RWPE1 (cell line): ENCODE measurements around the gene SEC62.

Source experiments
- CTCF ChIA-PET: fragments of 350-600 bp; sonication (Branson Sonifier 250); formaldehyde crosslinking; extraction: SDS; loops from one replicate; lab custom pipeline; 2021; lab: Yijun Ruan, JAX
- POLR2A ChIA-PET: fragments of 400-600 bp; formaldehyde crosslinking; extraction: SDS; loops from one replicate; lab custom pipeline; 2020; ENCODE audit warnings: antibody characterized with exemption; ENCODE audit not compliant: low non-redundant PET; lab: Yijun Ruan, JAX
- DNase-seq: peaks from one replicate; pipeline ENCODE4 v3.0.0; 2012; ENCODE audit warnings: low spot score
- H3K27ac ChIP-seq: fragments of 450-650 bp; 2 replicates; pipeline ENCODE4 v1.5.1; 2017
- CTCF ChIP-seq: fragments of 450-650 bp; conservative IDR thresholded peaks from 2 replicates; pipeline ENCODE4 v1.5.1; 2017; ENCODE audit warnings: low read depth, mild to moderate bottlenecking

Gene SEC62

GRCh38 chr3:170022336-170022735 is 55.7 kb downstream of the SEC62 start:
- POLR2A ChIA-PET, result no interaction called here
- CTCF ChIA-PET, result no interaction called here
- DNase-seq, result no peak
- H3K27ac ChIP-seq, result no peak overlapping the region
- no peak for TF ChIP-seq CTCF

- TF ChIP-seq CTCF, result no peak
- H3K27ac ChIP-seq, result no peak overlapping the region
- POLR2A ChIA-PET, result no interaction called here
- no peak for DNase-seq
- CTCF ChIA-PET, result interaction anchor here (0.6 kb wide), 1 partner anchor 407 kb away, joined by 4 read pairs; no protein-coding TSS in a partner anchor
Observed at GRCh38 chr3:170023165-170023564, 56.6 kb downstream of the SEC62 start.

- POLR2A ChIA-PET, result no interaction called here
- TF ChIP-seq CTCF, result no peak
- no peak for DNase-seq
- CTCF ChIA-PET, result interaction anchor here (0.7 kb wide), 1 partner anchor 255 kb away, joined by 3 read pairs; the partner anchor contains the start of gene ACTRT3
- H3K27ac ChIP-seq, result no peak overlapping the region
Observed at GRCh38 chr3:170024581-170024980, 58.0 kb downstream of the SEC62 start.

GRCh38 chr3:170027233-170028102 is 60.9 kb downstream of the SEC62 start:
- ChIA-PET POLR2A (no interaction called here), CTCF (no interaction called here)
- no peak for DNase-seq
- no peak for TF ChIP-seq CTCF
- H3K27ac ChIP-seq, result no peak overlapping the region

GRCh38 chr3:170033489-170033888 is 66.9 kb downstream of the SEC62 start:
- DNase-seq, result no peak
- POLR2A ChIA-PET, result no interaction called here
- H3K27ac ChIP-seq, result no peak overlapping the region
- CTCF ChIA-PET, result no interaction called here
- TF ChIP-seq CTCF, result no peak

- TF ChIP-seq CTCF, result peak; percentile 81
- ChIA-PET CTCF (interaction anchor here (0.6 to 0.7 kb wide), 3 partner anchors 16 to 426 kb away, joined by 3 read pairs; no protein-coding TSS in a partner anchor), POLR2A (no interaction called here)
- no peak within 1 kb of the TSS for H3K27ac ChIP-seq
- DNase-seq, result peak; percentile 36
Observed at GRCh38 chr3:170037463-170038433, 71.1 kb downstream of the SEC62 start, which contains the start of gene GPR160. Gene GPR160, plus strand, starts transcription at chr3:170037995. Its CDS starts 45,978 bp downstream, at chr3:170083973.
